HG03103 (cell line): Measurements from ENCODE around the gene MAG.

Experiments
- ATAC-seq: cut with Tn5 transposase; IDR thresholded peaks from one replicate; pipeline ENCODE4 v1.9.1; 2021; ENCODE audit warnings: low read depth; ENCODE audit not compliant: unreplicated experiment

MAG gene

DNA sequence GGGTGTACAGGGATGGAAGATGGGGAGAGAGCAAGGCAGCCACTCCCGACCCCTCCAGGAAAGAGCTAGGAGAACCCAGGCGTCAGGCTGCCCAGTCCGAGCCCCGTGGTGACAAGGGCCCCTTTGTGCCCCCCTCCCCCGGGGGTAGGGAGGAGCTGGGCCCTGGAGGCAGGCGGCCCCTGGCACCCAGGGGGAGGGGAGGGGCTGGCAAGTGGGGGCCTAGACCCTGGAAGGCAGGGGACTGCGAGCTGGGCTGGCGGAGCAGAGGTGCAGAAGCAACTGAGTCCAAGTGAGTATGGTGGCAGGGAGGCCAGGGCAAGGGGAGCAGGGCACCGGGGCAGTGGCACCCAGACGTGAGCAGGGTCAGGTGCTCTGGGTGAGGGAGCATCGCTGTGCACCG is at the start of gene MAG:
Gene MAG, plus strand, starts transcription at position 246 of the 400 bp plus-strand sequence. CDS start 3,248 bp downstream, outside the sequence.
- ATAC-seq: no peak

GRCh38 chr19:35246466-35247092 is 45.4 kb upstream of the MAG start:
- ATAC-seq: no peak

DNA sequence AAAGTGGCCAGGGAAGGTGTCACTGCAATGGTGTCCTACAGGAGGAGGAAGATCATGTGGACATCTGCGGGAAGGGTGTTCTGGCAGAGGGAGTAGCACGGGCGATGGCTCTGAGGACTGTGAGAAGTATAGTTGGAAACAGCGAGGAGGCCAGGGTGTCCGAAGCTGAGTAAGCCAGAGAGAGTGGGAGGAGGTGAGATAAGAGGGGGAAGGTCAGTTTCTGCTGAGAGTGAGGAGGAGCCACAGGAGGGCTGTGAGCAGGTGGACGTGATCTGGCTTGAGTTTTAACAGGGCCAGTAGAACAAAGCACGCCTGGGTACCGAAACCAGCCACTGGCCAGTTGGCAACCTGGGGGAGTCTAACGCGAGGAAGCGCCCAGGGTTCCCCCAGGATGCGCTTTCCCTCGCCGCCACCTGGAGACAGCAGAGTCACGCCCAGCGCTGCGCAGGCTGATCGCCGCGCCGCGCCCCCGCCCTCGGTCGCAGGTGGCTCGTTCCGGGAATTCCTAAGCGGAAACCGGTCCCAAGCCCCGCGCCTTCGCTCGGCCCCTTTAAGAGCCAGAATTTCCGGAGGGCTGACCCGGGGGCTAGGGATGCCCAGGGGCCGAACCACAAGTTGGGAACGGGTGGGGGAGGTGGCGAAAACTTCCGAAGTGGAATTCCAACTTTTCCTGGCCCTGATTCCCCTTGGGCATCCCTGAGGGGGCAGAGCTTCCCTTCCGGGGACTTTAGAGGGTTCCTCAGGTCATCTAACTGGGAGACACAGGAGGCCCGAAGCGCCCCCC is 44.2 kb upstream of the MAG start:
- ATAC-seq: no peak

DNA sequence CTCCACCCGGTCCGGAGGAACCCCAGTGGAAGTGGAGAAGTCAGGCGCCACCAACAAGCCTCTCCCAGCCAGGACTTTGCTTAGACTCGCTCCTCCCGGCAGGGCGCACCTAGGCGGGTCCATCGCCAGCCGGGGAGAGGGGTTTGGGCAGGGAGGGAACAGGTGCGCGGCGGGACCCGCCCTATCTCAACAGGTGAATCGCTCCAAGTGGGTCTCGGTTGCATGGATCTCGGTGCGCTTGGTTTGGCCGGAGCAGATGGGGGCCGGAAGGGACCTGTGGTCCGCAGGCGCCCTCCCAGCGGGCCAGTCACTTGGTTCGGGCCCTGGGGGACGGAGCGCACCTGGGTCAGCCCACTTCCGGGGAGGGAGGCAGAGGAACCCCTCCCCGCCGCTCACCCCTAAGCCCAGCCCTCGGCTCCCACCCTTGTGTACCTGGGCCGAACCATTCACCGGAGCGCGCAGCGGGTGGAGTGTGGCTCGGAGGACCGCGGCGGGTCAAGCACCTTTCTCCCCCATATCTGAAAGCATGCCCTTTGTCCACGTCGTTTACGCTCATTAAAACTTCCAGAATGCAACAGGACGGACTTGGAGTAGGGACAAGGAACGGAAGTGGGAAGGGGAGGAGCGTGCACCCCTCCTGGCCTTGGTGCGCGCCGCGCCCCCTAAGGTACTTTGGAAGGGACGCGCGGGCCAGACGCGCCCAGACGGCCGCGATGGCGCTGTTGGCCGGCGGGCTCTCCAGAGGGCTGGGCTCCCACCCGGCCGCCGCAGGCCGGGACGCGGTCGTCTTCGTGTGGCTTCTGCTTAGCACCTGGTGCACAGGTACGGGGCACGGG is 43.4 kb upstream of the MAG start, which contains the start of gene LSR:
Gene LSR, plus strand, starts transcription at position 693 of the 836 bp plus-strand sequence. Its CDS starts 21 bp downstream, at position 714.
- ATAC-seq: peak; percentile 71

- ATAC-seq: no peak
These were observed 42.7 kb upstream of the MAG start for GRCh38 chr19:35249146-35249847.

GRCh38 chr19:35249848-35250711 is 41.9 kb upstream of the MAG start:
- no peak for ATAC-seq

- ATAC-seq: no peak
These were observed 40.5 kb upstream of the MAG start for GRCh38 chr19:35251456-35251855.

DNA sequence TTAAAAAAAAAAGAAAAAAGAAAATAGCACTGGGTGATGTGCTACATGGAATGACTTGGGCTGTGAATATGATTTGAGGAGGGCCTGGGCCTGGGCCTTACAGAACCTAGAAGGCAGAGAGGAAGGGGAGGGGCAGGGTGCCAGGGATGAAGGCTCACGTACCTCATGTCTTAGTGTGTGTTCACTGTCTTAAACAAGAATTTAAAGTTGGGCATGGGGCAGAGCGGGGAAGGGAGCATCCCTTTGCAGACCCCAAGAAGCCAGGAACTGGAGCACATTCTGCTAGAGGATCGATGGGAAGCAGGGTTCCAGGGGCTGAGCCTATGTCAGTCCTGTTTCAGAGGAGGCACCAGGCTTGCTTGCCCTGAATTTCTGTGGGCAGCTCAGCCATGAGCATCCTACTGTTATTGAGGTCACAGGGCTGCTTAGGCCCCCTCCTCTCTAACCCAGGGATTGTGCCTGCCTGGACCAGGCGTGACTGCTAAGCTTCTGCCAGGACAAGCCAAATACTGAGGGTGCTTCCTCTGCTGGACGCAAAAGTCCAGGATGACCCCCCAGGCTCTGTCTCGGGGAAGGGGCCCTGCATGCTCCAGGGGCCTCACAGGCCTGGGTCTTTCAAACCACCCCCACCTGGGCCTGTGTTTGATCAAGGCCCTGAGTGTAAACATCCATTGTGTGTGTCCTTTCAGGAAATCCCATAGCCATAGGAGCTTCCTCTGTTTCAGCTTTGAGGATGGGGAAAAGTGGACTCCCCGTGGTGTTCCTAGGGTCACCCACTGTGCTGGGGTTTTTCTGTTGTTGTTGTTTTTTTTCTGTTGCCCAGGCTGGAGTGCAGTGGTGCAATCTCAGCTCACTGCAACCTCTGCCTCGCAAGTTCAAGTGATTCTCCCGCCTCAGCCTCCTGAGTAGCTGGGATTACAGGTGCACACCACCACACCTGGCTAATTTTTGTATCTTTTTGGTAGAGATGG is 38.4 kb upstream of the MAG start:
- ATAC-seq: no peak

DNA sequence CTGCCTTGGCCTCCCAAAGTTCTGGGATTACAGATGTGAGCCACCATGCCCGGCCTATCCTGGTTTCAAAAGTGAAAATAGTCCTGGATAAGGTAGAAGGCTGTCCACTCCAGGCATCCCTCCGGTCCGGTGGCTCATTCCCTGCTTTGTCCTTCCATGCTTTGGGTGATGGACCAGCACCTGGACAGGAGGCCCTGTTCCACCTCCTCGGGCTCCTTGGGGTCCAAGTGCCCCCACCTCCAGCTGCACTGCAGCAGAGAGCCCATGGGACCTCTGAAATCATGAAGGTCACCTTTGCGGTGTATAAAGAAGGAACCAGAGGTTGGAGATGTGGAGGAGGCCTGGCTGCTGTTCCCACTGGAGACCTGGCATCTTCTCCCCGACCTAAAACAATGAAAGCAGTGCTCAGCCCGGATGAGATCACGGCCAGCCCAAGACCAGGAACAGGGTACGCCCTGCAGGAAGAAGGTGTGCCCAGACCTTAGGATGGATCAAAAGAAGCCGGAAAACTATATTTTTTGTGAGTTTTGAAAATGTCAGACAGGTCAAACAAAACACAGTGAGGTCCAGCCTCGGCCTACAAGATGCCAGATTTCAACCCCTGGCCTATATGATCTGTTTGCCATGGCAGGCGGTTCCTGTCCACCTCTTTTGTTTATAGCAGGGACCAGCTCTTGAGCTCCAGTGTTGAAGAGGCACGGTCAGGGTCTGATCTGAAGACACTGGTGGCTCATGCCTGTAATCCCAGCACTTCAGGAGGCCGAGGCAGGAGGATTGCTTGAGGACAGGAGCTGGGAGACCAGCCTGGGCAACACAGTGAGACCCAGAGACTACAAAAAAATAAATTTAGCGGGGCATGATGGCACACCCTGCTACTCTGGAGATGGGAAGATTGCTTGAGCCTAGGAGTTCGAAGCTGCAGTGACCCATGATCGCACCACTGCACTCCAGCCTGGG is 37.3 kb upstream of the MAG start:
- ATAC-seq: no peak

DNA sequence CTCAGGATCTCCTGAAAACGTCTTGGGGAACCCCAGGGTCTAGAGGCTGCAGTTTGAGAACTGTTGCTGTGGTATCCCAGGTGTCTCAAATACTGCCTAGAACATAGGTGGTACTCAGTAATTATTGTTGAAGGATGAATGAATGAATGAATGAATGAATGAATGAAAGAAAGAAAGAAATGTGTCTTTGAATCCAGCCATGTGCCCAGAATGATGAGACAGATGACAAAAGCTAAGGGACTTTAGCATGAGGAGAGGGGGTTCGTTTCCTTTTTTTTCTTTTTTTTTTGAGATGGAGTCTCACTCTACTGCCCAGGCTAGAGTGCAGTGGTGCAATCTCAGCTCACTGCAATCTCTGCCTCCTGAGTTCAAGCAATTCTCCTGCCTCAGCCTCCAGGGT is 35.4 kb upstream of the MAG start:
- no peak for ATAC-seq

GRCh38 chr19:35257113-35257461 is 34.9 kb upstream of the MAG start:
- ATAC-seq: no peak

DNA sequence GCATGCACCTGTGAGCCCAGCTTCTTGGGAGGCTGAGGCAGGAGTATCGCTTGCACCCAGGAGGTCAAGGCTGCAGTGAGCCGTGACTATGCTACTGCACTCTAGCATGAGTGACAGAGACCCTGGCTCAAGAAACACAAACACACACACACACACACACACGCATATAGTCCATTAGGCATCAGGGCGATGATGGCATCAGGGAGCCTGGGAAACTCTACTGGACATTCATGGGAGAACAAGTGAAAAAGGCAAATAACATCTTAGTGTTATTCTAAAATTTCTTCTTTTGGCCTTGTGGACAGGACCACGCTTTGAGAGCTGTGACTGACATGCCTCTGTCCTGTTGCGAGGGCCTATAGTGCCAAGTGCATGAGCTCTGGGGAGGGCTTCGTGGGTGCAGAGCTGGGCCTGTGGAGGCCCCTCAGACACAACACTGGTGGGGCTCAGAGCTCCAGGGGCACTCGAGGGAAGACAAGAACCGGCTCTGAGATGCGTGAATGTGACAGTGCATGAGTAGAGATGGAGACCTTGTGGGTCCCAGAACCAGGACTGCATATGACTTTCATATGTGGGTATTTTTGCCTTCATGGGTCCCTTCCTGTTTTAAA is 31.2 kb upstream of the MAG start:
- no peak for ATAC-seq

- no peak for ATAC-seq
These were observed 30.4 kb upstream of the MAG start for GRCh38 chr19:35261356-35262100.

DNA sequence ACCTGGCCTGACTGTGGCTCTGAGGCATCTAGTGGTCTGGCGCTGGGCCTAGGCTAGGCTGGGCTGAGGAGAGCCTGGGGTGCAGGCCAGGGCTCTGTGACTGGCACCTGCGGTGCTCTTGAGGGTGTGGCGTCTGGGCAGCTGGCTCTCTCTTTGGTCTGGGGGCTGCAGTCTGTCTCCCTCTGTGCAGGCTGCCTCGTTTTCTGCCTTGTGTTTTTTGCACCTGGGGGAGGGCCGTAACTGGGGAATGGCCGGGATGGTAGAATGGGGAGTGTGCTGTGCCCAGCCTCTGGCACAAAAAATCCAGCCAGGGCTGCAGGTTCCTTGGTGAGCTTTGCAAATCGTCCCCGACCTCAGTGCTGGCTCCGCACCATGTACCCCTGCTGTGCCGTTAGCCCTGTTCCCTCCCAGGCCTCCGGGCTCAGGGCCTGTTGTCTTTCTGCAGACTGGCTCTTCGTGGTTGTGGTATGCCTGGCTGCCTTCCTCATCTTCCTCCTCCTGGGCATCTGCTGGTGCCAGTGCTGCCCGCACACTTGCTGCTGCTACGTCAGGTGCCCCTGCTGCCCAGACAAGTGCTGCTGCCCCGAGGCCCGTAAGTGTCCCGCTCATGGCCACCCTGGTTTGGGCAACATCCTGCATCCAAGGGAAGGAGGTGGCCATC is 29.7 kb upstream of the MAG start:
- ATAC-seq: no peak

- ATAC-seq: no peak
These were observed 27.5 kb upstream of the MAG start for GRCh38 chr19:35264268-35265125.
